KMS-11 (cell line): ENCODE measurements around the gene FAF2.

ENCODE experiments used
- H2AFZ ChIP-seq: fragments of 200-600 bp; sonication (generic); 2 replicates; pipeline ENCODE4 v1.6.1; 2016; ENCODE audit warnings: antibody characterized with exemption, mixed run types, low read depth
- H3K27ac ChIP-seq: fragments of 200-600 bp; sonication (generic); 2 replicates; pipeline ENCODE4 v1.6.1; 2016; ENCODE audit warnings: mild to moderate bottlenecking, mixed run types
- H3K27me3 ChIP-seq: fragments of 200-600 bp; sonication (generic); 2 replicates; pipeline ENCODE4 v1.6.1; 2017; ENCODE audit warnings: mild to moderate bottlenecking, low read depth, mixed run types, moderate library complexity; ENCODE audit not compliant: insufficient read depth
- H3K36me3 ChIP-seq: fragments of 200-600 bp; sonication (generic); 2 replicates; pipeline ENCODE4 v1.6.1; 2017; ENCODE audit warnings: mild to moderate bottlenecking, mixed run types; ENCODE audit not compliant: insufficient read depth
- H3K4me1 ChIP-seq: fragments of 200-600 bp; sonication (generic); 2 replicates; pipeline ENCODE4 v1.6.1; 2016; ENCODE audit warnings: mild to moderate bottlenecking, low read depth, mixed run types; ENCODE audit not compliant: poor library complexity, severe bottlenecking
- H3K4me2 ChIP-seq: fragments of 200-600 bp; sonication (generic); 2 replicates; pipeline ENCODE4 v1.7.0; 2016; ENCODE audit warnings: mild to moderate bottlenecking, mixed run types
- H3K4me3 ChIP-seq: fragments of 200-600 bp; sonication (generic); IDR thresholded peaks from 2 replicates; pipeline ENCODE4 v1.6.1; 2017; ENCODE audit warnings: low read depth, low read length, mixed read lengths; ENCODE audit not compliant: insufficient read depth
- H3K79me2 ChIP-seq: fragments of 200-600 bp; sonication (generic); 2 replicates; pipeline ENCODE4 v1.6.1; 2016; ENCODE audit warnings: low read depth, mixed run types; ENCODE audit not compliant: insufficient read depth
- H3K9ac ChIP-seq: fragments of 200-600 bp; sonication (generic); 2 replicates; pipeline ENCODE4 v1.6.1; 2016; ENCODE audit warnings: mild to moderate bottlenecking, mixed run types
- H4K20me1 ChIP-seq: fragments of 200-600 bp; sonication (generic); 2 replicates; pipeline ENCODE4 v1.6.1; 2016; ENCODE audit warnings: mild to moderate bottlenecking, mixed run types; ENCODE audit not compliant: insufficient read depth
- TF ChIP-seq, protein P1 (sequence below): fragments of 200-600 bp; sonication (generic); conservative IDR thresholded peaks from 2 replicates; pipeline ENCODE4 v1.6.1; 2017; ENCODE audit warnings: low read depth, mild to moderate bottlenecking, antibody characterized with exemption, low read length, moderate library complexity, mixed read lengths

FAF2 gene

DNA sequence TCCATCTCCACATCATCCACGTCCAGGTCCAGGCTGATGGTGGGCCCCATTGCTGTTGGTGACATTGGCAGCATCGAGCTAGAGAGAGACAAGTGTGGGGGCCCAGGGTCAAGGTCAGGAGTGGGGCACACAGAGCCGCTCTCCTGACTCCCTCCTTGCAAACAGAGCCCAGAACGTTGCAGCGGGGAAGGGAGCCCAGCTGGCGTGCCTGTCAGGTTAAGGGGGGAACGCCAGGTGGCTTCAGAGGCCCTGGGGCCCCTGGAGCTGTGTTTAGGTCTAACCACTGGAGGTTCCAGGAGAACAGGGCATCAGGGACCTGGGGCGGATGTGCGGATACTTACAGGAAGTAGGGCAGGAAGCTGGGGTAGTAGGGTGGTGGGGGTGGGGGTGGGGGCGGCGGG, 81.6 kb downstream of the FAF2 start:
- H3K4me2 ChIP-seq, result no peak overlapping the region
- no peak overlapping the region for H3K27ac ChIP-seq
- peaks cover 16% of the 10 kb centered on the region for H3K4me1 ChIP-seq
- H2AFZ ChIP-seq, result no peak overlapping the region
- H4K20me1 ChIP-seq, result no peaks in the 10 kb centered on the region
- H3K4me3 ChIP-seq, result no peak overlapping the region
- TF ChIP-seq, protein P1, sequence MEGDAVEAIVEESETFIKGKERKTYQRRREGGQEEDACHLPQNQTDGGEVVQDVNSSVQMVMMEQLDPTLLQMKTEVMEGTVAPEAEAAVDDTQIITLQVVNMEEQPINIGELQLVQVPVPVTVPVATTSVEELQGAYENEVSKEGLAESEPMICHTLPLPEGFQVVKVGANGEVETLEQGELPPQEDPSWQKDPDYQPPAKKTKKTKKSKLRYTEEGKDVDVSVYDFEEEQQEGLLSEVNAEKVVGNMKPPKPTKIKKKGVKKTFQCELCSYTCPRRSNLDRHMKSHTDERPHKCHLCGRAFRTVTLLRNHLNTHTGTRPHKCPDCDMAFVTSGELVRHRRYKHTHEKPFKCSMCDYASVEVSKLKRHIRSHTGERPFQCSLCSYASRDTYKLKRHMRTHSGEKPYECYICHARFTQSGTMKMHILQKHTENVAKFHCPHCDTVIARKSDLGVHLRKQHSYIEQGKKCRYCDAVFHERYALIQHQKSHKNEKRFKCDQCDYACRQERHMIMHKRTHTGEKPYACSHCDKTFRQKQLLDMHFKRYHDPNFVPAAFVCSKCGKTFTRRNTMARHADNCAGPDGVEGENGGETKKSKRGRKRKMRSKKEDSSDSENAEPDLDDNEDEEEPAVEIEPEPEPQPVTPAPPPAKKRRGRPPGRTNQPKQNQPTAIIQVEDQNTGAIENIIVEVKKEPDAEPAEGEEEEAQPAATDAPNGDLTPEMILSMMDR, result no peak
- H3K9ac ChIP-seq, result no peak overlapping the region
- peaks cover 22% of the 10 kb centered on the region for H3K79me2 ChIP-seq
- H3K36me3 ChIP-seq, result no peaks in the 10 kb centered on the region
- no peaks in the 10 kb centered on the region for H3K27me3 ChIP-seq

DNA sequence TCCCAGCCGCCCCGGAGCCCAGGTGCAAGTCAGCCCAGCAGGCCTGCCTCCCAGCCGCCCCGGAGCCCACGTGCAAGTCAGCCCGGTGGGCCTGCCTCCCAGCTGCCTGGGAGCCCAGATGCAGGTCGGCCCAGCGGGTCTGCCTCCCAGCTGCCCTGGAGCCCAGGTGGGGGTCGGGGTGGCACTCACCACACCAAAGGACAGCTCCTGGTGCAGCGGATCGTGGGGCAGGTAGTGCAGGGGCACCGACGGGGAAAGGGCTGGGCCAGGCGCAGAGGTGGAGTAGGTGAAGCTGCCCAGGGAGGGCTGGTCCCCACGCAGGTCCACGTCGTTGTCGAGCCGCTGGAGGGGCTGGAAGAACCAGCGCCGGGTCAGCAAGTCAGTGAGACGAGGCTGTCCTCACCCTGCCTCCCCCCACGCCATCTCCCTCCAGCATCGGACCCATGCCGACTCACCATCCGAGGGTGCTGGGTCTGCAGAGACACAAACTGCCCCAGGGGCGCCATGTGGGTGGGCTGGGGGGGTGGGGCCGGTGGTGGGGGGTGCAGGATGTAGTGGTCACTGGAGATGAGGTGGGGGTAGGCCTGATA, 82.3 kb downstream of the FAF2 start:
- H3K4me3 ChIP-seq, result no peak overlapping the region
- TF ChIP-seq, protein P1, result no peak
- H3K36me3 ChIP-seq, result no peaks in the 10 kb centered on the region
- peaks cover 30% of the 10 kb centered on the region for H3K79me2 ChIP-seq
- no peaks in the 10 kb centered on the region for H4K20me1 ChIP-seq
- H3K4me2 ChIP-seq, result no peak overlapping the region
- no peak overlapping the region for H3K27ac ChIP-seq
- H2AFZ ChIP-seq, result no peak overlapping the region
- H3K4me1 ChIP-seq, result peaks cover 23% of the 10 kb centered on the region
- no peak overlapping the region for H3K9ac ChIP-seq
- H3K27me3 ChIP-seq, result no peaks in the 10 kb centered on the region

DNA sequence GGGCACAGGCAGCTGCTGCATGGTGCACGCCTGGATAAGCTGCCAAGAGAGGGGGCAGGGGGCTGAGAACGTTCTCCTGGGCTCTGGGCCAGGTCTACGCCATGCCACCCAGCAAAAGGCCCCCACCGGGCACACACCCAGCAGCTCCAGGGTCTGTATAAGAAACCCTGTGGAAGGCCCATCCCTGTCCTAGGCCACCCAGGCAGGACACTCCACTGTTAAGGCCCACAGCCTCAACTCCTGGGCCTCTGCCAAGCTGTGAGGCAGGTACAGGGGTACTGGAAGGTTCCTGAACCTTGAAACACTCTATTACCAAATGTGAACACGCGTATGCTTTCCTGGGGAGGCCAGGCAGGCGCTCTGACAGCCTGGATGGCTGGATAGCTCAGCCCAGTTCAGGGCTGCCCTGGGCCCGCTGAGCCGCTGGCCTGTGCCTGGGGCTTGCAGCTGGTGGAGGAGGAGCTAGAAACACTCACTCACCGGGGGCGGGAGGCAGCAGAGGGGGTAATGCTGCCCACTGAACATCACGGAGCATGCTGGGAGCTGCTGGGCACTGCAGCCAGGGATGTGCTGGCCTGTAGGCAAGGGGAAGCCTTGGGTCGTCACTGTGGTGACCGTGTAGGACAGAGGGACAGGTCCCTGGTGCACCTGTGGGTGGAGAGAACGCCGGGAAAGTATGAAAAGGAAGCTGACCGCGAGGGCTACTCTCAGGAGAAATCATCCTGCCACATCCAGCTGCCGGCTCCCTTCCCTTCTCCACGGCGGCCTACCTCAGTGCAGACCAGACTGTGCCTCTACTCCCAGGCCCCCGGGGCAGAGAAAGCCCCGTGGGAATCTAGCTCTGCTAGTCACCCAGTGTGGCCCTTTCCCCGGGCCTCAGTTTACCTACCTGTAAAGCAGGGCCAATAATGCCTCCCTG, 83.1 kb downstream of the FAF2 start:
- H3K4me3 ChIP-seq, result no peak overlapping the region
- no peak overlapping the region for H2AFZ ChIP-seq
- H3K27me3 ChIP-seq, result no peaks in the 10 kb centered on the region
- peaks cover 23% of the 10 kb centered on the region for H3K4me1 ChIP-seq
- no peak overlapping the region for H3K9ac ChIP-seq
- H4K20me1 ChIP-seq, result no peaks in the 10 kb centered on the region
- no peak overlapping the region for H3K4me2 ChIP-seq
- no peak overlapping the region for H3K27ac ChIP-seq
- H3K36me3 ChIP-seq, result no peaks in the 10 kb centered on the region
- peaks cover 38% of the 10 kb centered on the region for H3K79me2 ChIP-seq
- TF ChIP-seq, protein P1, result no peak

DNA sequence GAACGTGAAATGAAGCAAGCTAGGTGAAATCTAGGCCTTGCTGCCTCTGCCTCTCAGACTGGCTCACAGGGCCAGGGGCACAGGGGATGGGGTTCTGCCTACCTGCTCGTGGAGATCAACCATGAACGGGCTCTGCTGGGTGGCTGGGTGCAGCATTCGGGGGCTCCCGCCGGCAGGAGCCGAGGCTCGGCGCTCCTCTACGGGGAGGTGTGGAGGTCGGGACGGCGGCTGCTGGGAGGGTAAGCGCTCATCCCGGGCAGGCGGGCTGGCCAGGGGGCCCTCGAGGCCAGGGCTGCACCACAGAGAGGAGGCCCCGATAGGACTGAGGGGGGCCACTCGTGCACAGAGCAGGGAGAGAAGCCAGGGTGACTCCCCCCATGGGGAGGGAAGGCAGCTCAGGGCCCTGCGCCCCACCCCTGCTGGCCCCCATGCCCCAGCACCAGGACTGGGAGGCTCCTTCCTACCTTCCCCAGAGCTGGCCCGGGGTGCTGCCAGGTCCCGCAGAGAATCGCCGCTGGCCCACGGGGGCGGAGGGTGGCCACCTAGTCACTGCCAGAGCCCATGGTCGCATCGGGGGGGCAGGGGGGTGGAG, 83.8 kb downstream of the FAF2 start:
- Histone ChIP-seq H3K36me3 (no peaks in the 10 kb centered on the region), H3K4me3 (no peak overlapping the region), H3K27ac (no peak overlapping the region), H3K4me1 (peaks cover 23% of the 10 kb centered on the region), H3K79me2 (peaks cover 40% of the 10 kb centered on the region), H3K27me3 (no peaks in the 10 kb centered on the region), H4K20me1 (no peaks in the 10 kb centered on the region), H2AFZ (no peak overlapping the region), H3K4me2 (no peak overlapping the region), H3K9ac (no peak overlapping the region)
- TF ChIP-seq, protein P1, result no peak
